HUES6 (cell line): ENCODE measurements around the gene SH2D3A.
"Not testable (repeated sequence)": the region's sequence is repeated elsewhere in the genome, so short reads cannot be mapped to it uniquely, and the experiment has no call there.

Source experiments
- H3K27ac ChIP-seq: 2 replicates; pipeline ENCODE4 v1.7.0; 2013; ENCODE audit warnings: low read depth, mild to moderate bottlenecking, low read length, inconsistent platforms
- H3K27me3 ChIP-seq: 2 replicates; pipeline ENCODE4 v1.6.1; 2013; ENCODE audit warnings: low read length; ENCODE audit not compliant: control insufficient read depth, insufficient read depth
- H3K36me3 ChIP-seq: 2 replicates; pipeline ENCODE4 v1.6.1; 2013; ENCODE audit warnings: low read length; ENCODE audit not compliant: control insufficient read depth, insufficient read depth
- H3K4me1 ChIP-seq: 2 replicates; pipeline ENCODE4 v1.6.1; 2013; ENCODE audit warnings: low read length; ENCODE audit not compliant: control insufficient read depth, insufficient read depth
- H3K4me3 ChIP-seq: 2 replicates; pipeline ENCODE4 v1.5.1; 2013; ENCODE audit warnings: low read depth, low read length
- H3K9ac ChIP-seq: one replicate; pipeline ENCODE4 v1.6.1; 2013; ENCODE audit warnings: mild to moderate bottlenecking, low read length
- H3K9me3 ChIP-seq: 2 replicates; pipeline ENCODE4 v1.6.1; 2013; ENCODE audit warnings: low read depth, low read length; ENCODE audit not compliant: control insufficient read depth, insufficient read depth

SH2D3A gene

DNA sequence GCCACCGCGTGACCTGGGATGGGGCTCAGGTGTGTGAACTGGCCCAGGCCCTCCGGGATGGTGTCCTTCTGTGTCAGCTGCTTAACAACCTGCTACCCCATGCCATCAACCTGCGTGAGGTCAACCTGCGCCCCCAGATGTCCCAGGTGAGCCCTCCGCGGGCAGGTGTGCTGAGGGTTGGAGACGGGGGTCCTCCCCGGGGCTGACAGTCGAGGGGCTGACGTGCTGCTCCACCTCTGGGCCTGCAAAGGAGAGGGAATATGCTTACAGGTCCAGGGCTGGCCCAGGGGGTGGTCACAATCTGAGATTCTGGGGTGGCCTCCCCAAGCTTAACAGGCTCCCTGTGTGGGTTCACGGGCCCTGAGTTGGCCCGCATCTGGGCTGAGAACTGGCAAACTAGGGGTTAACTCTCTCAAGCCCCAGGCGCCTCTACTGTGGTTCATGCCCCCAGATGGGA is 5.7 kb upstream of the SH2D3A start:
- H3K4me1 ChIP-seq = peaks cover 11% of the 10 kb centered on the region; the same call in 1 of the 2 replicates
- no peak overlapping the region for H3K27ac ChIP-seq
- no peaks in the 10 kb centered on the region for H3K27me3 ChIP-seq
- no peaks in the 10 kb centered on the region for H3K9me3 ChIP-seq
- no peaks in the 10 kb centered on the region for H3K36me3 ChIP-seq
- no peak overlapping the region for H3K4me3 ChIP-seq
- no peak overlapping the region for H3K9ac ChIP-seq

DNA sequence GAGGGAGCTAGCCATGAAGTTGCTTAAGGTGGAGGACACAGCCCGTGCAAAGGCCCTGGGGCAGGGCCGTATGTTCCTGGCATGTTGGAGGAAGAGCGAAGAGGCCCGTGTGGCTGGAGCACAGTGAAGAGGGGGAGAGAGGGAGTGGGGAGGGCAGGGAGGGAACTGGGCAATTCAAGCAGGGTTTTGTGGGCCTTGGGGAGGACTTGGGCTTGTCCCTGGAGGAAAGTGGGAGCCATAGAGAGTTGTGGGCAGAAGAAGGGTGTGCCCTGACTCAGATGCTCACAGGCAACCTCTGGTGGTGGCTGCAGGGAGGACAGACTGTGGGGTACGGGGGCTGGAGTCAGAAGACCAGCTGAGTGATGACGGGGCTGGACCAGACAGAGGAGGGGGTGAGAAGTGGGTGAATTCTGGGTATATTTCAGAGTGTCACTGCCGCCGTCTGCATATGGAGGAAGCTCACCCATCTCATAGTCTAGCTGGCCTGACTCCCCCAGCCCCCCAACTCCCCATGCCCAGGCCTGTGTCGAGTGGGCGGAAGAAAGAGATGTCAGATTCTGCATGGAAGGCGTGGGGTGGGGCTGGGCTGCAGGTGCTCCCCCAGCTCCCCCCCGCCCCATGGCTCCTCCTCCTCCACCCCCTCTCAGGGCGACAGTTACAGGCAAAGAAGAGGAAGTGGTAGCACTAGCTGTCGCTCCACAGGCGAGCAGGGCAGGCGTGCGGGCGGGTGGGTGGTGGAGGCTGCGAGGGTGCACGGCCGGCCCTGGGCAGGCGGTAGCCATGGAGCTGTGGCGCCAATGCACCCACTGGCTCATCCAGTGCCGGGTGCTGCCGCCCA is 5.0 kb upstream of the SH2D3A start, which contains the start of gene VAV1:
Gene VAV1, plus strand, starts transcription at position 681 of the 838 bp plus-strand sequence. Its CDS starts 100 bp downstream, at position 781.
- Histone ChIP-seq H3K9me3 (no peaks in the 10 kb centered on the region), H3K4me1 (peaks cover 11% of the 10 kb centered on the region; the same call in 1 of the 2 replicates), H3K4me3 (no peak within 1 kb of the TSS), H3K27me3 (no peaks in the 10 kb centered on the region), H3K27ac (no peak within 1 kb of the TSS), H3K9ac (no peak within 1 kb of the TSS), H3K36me3 (no peaks in the 10 kb centered on the region)

DNA sequence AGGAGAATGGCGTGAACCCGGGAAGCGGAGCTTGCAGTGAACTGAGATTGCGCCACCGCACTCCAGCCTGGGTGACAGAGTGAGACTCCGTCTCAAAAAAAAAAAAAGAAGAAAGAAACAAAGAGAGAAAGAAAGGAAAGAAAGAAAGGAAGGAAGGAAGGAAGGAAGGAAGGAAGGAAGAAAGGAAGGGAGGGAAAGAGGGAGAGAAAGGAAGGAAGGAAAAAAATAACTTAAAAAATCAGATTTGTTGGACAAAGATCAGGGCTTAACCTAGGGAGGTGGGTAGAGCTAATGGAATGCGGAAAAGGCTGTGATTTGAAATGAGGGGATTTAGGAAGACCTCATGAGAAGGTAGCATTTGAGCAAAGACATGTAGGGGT is 4.4 kb upstream of the SH2D3A start:
- not testable (repeated sequence) for H3K9me3 ChIP-seq, H3K27ac ChIP-seq, H3K9ac ChIP-seq, H3K4me3 ChIP-seq, H3K36me3 ChIP-seq, H3K27me3 ChIP-seq
- peaks cover 12% of the 10 kb centered on the region; the same call in 1 of the 2 replicates for H3K4me1 ChIP-seq

DNA sequence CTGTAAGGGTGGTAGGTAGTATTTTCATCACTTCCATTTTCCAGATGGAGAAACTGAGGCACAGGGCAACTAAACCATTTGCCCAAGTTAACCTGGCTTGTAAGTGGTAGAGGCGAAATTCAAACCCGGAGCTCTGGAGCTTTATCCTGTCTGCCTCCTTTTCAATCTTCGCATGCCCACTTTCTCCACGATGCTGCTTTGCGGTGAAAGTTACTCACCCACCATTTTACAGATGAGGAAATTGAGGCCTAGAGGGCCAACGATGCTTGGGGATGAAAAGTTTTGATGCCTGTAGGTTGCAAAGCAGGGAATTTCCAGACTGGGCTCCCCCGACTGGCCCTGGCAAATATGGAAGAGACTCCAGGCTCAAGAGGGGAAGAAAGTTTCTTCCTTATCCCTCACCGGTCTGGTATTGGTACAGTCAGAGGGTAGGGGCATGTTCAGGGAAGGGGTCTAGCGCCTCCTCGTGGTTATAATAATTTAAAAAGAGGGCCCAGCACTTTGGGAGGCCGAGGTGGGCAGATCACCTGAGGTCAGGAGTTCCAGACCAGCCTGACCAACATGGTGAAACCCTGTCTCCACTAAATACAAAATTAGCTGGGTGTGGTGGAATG is 1.9 kb upstream of the SH2D3A start:
- H3K4me3 ChIP-seq = no peak overlapping the region
- peaks cover 18% of the 10 kb centered on the region for H3K4me1 ChIP-seq
- no peak overlapping the region for H3K9ac ChIP-seq
- H3K36me3 ChIP-seq = no peaks in the 10 kb centered on the region
- H3K27me3 ChIP-seq = no peaks in the 10 kb centered on the region; the same call in 1 of the 2 replicates
- H3K27ac ChIP-seq = no peak overlapping the region
- no peaks in the 10 kb centered on the region for H3K9me3 ChIP-seq

DNA sequence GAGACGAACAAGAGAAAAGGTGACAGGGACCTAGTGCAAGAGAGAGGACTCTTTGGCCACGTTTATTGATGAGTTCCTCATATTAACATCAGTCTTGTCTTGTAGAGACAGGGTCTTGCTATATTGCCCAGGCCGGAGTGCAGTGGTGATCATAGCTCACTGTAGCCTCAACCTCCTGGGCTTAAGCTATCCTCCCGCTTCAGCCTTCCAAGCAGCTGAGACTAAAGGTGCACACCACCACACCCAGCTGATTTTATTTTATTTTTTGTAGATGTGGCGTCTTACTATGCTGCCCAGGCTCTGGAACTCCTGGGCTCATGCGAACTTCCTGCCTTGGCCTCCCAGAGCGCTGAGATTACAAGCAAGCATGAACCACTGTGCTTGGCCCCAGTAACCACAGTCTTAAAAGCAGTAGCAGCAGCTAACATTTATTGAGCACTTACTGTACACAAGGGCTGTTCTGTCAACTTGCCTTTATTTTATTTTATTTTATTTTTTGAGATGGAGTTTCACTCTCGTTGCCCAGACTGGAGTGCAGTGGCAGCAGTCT is 1.1 kb upstream of the SH2D3A start:
- no peaks in the 10 kb centered on the region; the same call in 1 of the 2 replicates for H3K27me3 ChIP-seq
- peak overlapping the region; percentile 98 for H3K4me3 ChIP-seq
- H3K9ac ChIP-seq = no peak overlapping the region
- H3K36me3 ChIP-seq = peaks cover 3% of the 10 kb centered on the region; the same call in 1 of the 2 replicates
- no peak overlapping the region for H3K27ac ChIP-seq
- no peaks in the 10 kb centered on the region for H3K9me3 ChIP-seq
- H3K4me1 ChIP-seq = peaks cover 16% of the 10 kb centered on the region

DNA sequence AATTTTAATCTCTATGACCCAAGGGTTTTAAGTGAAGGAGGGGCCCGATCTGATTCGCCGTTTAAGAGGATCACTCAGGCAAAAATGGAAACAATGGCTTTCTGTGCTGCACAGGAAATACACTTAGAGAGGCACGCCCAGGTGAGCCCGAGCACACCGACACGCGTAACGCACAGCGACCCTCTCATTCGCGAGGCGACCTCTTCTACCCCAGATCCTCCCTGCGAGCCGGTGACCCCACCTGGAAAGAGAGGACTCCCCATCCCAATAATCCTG is 216 bp downstream of the SH2D3A start:
- peak overlapping the region; percentile 79; the same call in 1 of the 2 replicates for H3K27ac ChIP-seq
- H3K27me3 ChIP-seq = no peaks in the 10 kb centered on the region; the same call in 1 of the 2 replicates
- peak overlapping the region; percentile 71 for H3K9ac ChIP-seq
- peak overlapping the region; percentile 98 for H3K4me3 ChIP-seq
- H3K36me3 ChIP-seq = peaks cover 10% of the 10 kb centered on the region; the same call in 1 of the 2 replicates
- H3K9me3 ChIP-seq = no peaks in the 10 kb centered on the region
- H3K4me1 ChIP-seq = peaks cover 10% of the 10 kb centered on the region

DNA sequence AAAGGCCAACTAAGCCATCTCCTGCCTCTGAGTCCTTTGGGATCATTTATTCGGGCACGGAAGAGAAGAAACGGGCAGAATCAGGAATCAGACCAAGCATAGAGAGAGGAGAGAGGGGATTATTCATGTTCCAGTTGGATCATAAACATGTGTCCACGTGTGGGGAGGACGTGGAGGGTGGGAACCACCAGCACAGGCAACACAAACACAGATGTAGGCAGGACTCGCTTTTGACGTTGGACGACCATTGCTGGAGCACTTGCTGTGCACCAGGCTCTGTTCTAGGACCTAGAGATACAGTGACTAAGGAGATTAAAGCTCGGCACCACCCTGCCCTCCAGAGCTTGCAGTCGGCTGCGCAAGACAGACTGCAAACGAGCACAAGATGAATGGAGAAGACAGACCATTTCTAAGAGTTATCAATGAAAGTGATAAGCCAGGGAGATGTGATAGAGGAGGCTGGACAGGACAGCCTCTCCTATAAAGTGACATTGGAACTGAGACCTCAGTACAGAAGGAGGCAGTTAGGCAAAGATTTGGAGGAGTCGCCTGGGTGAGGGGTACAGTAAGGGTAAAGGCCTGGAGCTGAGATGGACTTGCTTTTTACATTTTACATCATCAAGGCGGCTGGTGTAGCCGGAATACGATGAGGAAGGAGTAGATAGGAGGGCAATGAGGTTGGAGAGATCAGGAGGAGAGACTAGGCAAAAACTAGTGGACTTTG is 716 bp downstream of the SH2D3A start:
- peaks cover 10% of the 10 kb centered on the region for H3K4me1 ChIP-seq
- peak overlapping the region; percentile 71 for H3K9ac ChIP-seq
- H3K4me3 ChIP-seq = peak overlapping the region; percentile 98
- peak overlapping the region; percentile 79 for H3K27ac ChIP-seq
- peaks cover 13% of the 10 kb centered on the region; the same call in 1 of the 2 replicates for H3K36me3 ChIP-seq
- H3K27me3 ChIP-seq = no peaks in the 10 kb centered on the region; the same call in 1 of the 2 replicates
- H3K9me3 ChIP-seq = no peaks in the 10 kb centered on the region

DNA sequence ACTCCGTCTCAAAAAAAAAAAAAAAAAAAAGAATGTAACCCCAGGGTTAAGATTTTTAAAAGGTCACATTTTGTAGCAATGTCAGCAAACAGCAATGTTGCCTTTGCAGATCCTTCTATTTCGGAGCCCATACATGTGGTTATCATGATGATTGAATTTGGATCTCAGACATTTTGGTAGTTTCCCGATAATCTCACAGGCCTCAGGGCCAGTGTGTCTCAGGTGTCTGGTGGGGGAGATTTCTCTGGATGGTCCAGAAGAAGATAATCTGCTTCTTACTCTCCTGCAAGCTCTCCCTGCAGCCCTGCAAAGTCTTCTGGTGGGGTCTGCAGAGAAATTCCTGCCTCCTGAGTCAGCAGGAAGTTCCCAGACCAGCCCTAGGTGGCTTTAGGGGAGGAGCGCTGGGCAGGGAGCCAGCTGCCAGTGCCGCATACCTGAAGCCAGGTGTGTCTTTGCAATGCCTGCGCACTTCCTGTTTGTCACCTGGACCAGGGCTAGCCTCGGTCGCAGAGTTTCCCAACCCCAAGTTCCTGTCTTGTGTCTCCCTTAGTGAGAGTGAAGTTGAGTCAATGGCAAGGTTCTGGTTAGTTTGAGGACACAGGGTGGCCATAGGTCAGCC is 1.4 kb downstream of the SH2D3A start:
- H3K4me3 ChIP-seq = peak overlapping the region; percentile 98
- H3K9me3 ChIP-seq = peaks cover 4% of the 10 kb centered on the region
- H3K27ac ChIP-seq = peak overlapping the region; percentile 79
- peak overlapping the region; percentile 71 for H3K9ac ChIP-seq
- no peaks in the 10 kb centered on the region; the same call in 1 of the 2 replicates for H3K27me3 ChIP-seq
- H3K36me3 ChIP-seq = peaks cover 18% of the 10 kb centered on the region
- H3K4me1 ChIP-seq = peaks cover 10% of the 10 kb centered on the region

DNA sequence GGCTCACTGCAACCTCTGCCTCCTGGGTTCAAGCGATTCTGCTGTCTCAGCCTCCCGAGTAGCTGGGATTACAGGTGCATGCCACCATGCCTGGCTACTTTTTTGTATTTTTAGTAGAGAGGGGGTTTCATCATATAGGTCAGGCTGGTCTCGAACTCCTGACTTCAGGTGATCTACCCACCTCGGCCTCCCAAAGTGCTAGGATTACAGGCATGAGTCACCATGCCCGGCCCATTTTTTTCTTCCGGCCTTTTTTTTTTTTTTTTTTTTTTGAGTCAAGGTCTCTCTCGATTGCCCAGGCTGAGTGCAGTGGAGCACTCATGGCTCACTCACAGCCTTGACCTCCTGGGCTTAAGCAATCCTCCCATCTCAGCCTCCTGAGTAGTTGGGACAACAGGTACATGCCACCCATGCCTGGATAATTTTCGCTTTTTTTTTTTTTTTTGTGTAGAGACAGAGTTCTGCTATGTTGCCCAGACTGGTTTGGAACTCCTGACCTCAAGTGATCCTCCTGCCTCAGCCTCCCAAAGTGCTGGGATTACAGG is 4.9 kb downstream of the SH2D3A start:
- H3K27ac ChIP-seq, H3K4me3 ChIP-seq, H3K27me3 ChIP-seq, H3K9me3 ChIP-seq, H3K9ac ChIP-seq, H3K4me1 ChIP-seq: not testable (repeated sequence)
- peaks cover 36% of the 10 kb centered on the region for H3K36me3 ChIP-seq

DNA sequence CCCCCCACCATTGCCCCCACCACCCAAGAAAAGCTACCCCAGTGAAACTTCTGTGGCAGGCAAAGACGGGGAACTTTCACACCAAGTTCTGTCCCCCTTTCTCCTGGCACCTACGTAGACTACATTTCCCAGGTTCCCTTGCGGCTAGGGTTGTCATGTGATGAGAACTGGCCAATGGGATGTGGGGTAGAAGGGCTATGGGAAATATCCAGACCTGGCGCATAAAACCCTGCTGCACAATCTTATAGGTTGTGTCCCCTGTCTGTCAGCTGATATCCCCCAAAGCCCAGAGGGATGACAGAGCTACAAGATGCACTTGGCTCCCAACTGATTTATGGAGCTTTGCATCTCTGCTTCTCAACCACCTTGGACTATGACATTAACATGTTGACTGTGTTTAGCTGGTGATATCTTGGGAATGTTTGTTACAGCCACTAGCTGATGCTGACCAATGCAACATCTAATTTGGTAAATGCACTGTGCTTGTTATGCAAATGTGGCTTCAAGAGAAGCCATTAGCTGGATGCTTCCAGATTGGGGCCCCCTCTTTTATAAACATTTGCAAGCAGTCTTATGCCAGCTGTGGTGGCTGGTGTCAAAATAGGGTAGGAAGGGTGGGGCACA is 6.1 kb downstream of the SH2D3A start:
- Histone ChIP-seq H3K4me3 (no peak overlapping the region), H3K4me1 (peaks cover 2% of the 10 kb centered on the region), H3K27ac (no peak overlapping the region), H3K27me3 (no peaks in the 10 kb centered on the region; the same call in 1 of the 2 replicates), H3K9me3 (peaks cover 4% of the 10 kb centered on the region), H3K36me3 (peaks cover 41% of the 10 kb centered on the region), H3K9ac (no peak overlapping the region)
